Measurements from ENCODE around the gene BCL7B. TPM values are rescaled to one million over a fixed set of nuclear protein-coding genes. Genes with fewer than 3 reads are reported as not detected.

BCL7B gene
- total and polyA plus RNA-seq, 2 experiments from 2014 or later: 17.0 to 18.2 TPM

- H3K27ac Mint-ChIP-seq: no peak overlapping the region
- H3K36me3 Mint-ChIP-seq (ENCODE audit: low read depth): no peaks in the 10 kb centered on the region
- DNase-seq (ENCODE audit: low spot score) (no peak), ATAC-seq (no peak)
- H3K4me3 Mint-ChIP-seq: no peak overlapping the region
- peaks cover 44% of the 10 kb centered on the region for H3K27me3 ChIP-seq (ENCODE audit: insufficient read depth)
- H3K4me1 ChIP-seq (ENCODE audit: insufficient read depth): no peaks in the 10 kb centered on the region
- H3K36me3 ChIP-seq (ENCODE audit: insufficient read depth): no peaks in the 10 kb centered on the region
- no peaks in the 10 kb centered on the region for H3K4me1 Mint-ChIP-seq
- H3K27ac ChIP-seq (ENCODE audit: low read depth): no peak overlapping the region
- no peaks in the 10 kb centered on the region for H4K20me1 ChIP-seq (replicated peaks; ENCODE audit: insufficient read depth)
- H2AFZ ChIP-seq: no peak overlapping the region
- no peak for TF ChIP-seq ETS1 (IDR thresholded peaks at IDR 0.05)
- no peak for TF ChIP-seq EZH2phosphoT487 (IDR thresholded peaks at IDR 0.05; ENCODE audit: unreplicated experiment)
- TF ChIP-seq POLR2AphosphoS5 (IDR thresholded peaks at IDR 0.05; ENCODE audit: low read depth): no peak
- no peak for TF ChIP-seq EZH2 (IDR thresholded peaks at IDR 0.05; ENCODE audit: low read depth, unreplicated experiment)
- TF ChIP-seq CTCF (conservative IDR thresholded peaks at IDR 0.05; ENCODE audit: low read depth in 2 of 2): no peak
- TF ChIP-seq ZNF331 (CRISPR knock-in tag; IDR thresholded peaks at IDR 0.05; ENCODE audit: low read depth): no peak
- no peaks in the 10 kb centered on the region for H3K9me2 ChIP-seq (ENCODE audit: insufficient read depth)
- no peaks in the 10 kb centered on the region; the same call in 2 of the 3 replicates for H3K9me3 Mint-ChIP-seq
- peaks cover 4% of the 10 kb centered on the region for H3F3A ChIP-seq (replicated peaks; ENCODE audit: low read depth)
- H3K4me3 ChIP-seq: no peak overlapping the region
- peaks cover 20% of the 10 kb centered on the region for H3K27me3 Mint-ChIP-seq (ENCODE audit: insufficient read depth, low read depth, poor library complexity)
- H3K4me2 ChIP-seq: no peak overlapping the region
- no peaks in the 10 kb centered on the region for H3K79me2 ChIP-seq (replicated peaks; ENCODE audit: insufficient read depth)
Observed at GRCh38 chr7:73586911-73587310, 29.4 kb upstream of the BCL7B start.

- no peaks in the 10 kb centered on the region for H3K36me3 ChIP-seq (ENCODE audit: insufficient read depth)
- H2AFZ ChIP-seq: no peak overlapping the region
- Mint-ChIP-seq H3K27ac (no peak overlapping the region), H3K9me3 (no peaks in the 10 kb centered on the region; the same call in 2 of the 3 replicates), H3K4me1 (no peaks in the 10 kb centered on the region), H3K4me3 (no peak overlapping the region), H3K27me3 (ENCODE audit: insufficient read depth, low read depth, poor library complexity) (peaks cover 25% of the 10 kb centered on the region), H3K36me3 (ENCODE audit: low read depth) (no peaks in the 10 kb centered on the region)
- ATAC-seq (no peak), DNase-seq (ENCODE audit: low spot score) (no peak)
- H3F3A ChIP-seq (replicated peaks; ENCODE audit: low read depth): peaks cover 4% of the 10 kb centered on the region
- H3K9me2 ChIP-seq (ENCODE audit: insufficient read depth): no peaks in the 10 kb centered on the region
- H3K79me2 ChIP-seq (replicated peaks; ENCODE audit: insufficient read depth): no peaks in the 10 kb centered on the region
- H3K27me3 ChIP-seq (ENCODE audit: insufficient read depth): peaks cover 61% of the 10 kb centered on the region
- no peaks in the 10 kb centered on the region for H4K20me1 ChIP-seq (replicated peaks; ENCODE audit: insufficient read depth)
- no peak overlapping the region for H3K27ac ChIP-seq (ENCODE audit: low read depth)
- H3K4me3 ChIP-seq: no peak overlapping the region
- H3K4me1 ChIP-seq (ENCODE audit: insufficient read depth): no peaks in the 10 kb centered on the region
- TF ChIP-seq CTCF (conservative IDR thresholded peaks at IDR 0.05; ENCODE audit: low read depth in 2 of 2) (no peak), EZH2 (IDR thresholded peaks at IDR 0.05; ENCODE audit: low read depth, unreplicated experiment) (no peak), ETS1 (IDR thresholded peaks at IDR 0.05) (no peak), POLR2AphosphoS5 (IDR thresholded peaks at IDR 0.05; ENCODE audit: low read depth) (no peak), JUNB (IDR thresholded peaks at IDR 0.05; ENCODE audit: unreplicated experiment) (no peak), EZH2phosphoT487 (IDR thresholded peaks at IDR 0.05; ENCODE audit: unreplicated experiment) (no peak), ZNF114 (CRISPR knock-in tag; IDR thresholded peaks at IDR 0.05) (no peak), ZNF331 (CRISPR knock-in tag; IDR thresholded peaks at IDR 0.05; ENCODE audit: low read depth) (no peak)
- no peak overlapping the region for H3K4me2 ChIP-seq
Observed at GRCh38 chr7:73585196-73585595, 27.7 kb upstream of the BCL7B start.
